Activated T-helper 1 cell treated with anti-CD3 and anti-CD28 coated beads, Interleukin-12 subunit alpha, Interleukin-12 subunit beta, Interleukin-2, Interleukin-4 antibody, amounts not matched to agents 30 ng/mL and 10 ng/mL and 1 ng/mL, durations not matched to agents 14 hours and 24 hours and 36 hours (primary cell): Measurements from ENCODE around the gene SBDS. TPM values are rescaled to one million over a fixed set of nuclear protein-coding genes. Genes with fewer than 3 reads are reported as not detected.

Experiments used
- DNase-seq: peaks from one replicate; pipeline ENCODE4 v3.0.0; 2021; ENCODE audit warnings: low spot score
- H3K27ac Mint-ChIP-seq: one replicate; pipeline ENCODE4 v1.8.0; 2021; ENCODE audit warnings: mild to moderate bottlenecking, mixed read lengths
- H3K27me3 Mint-ChIP-seq: one replicate; pipeline ENCODE4 v1.8.0; 2022; ENCODE audit warnings: mild to moderate bottlenecking, moderate library complexity, mixed read lengths; ENCODE audit not compliant: insufficient read depth
- H3K36me3 Mint-ChIP-seq: one replicate; pipeline ENCODE4 v1.8.0; 2021; ENCODE audit warnings: low read depth, mixed read lengths
- H3K4me1 Mint-ChIP-seq: one replicate; pipeline ENCODE4 v1.8.0; 2021; ENCODE audit warnings: low read depth, mixed read lengths
- H3K4me3 Mint-ChIP-seq: one replicate; pipeline ENCODE4 v1.8.0; 2021; ENCODE audit warnings: mild to moderate bottlenecking, moderate library complexity, mixed read lengths
- H3K9me3 Mint-ChIP-seq: one replicate; pipeline ENCODE4 v1.8.0; 2021; ENCODE audit warnings: mixed read lengths
- intact Hi-C: fragments of 100-400 bp; cut with micrococcal nuclease; formaldehyde crosslinking; loops from one replicate; pipeline ENCODE4 v1.15.1; 2024
- total RNA-seq: library from RNA; stranded (reverse); gene quantifications from 2 replicates; pipeline ENCODE4 v1.2.3, GENCODE V29; 2022

SBDS gene
- total RNA-seq, 1 donor from 2014 or later, result 68.5 TPM

GRCh38 chr7:66950311-66950710, 45.1 kb downstream of the SBDS start:
- no peaks in the 10 kb centered on the region for H3K9me3 Mint-ChIP-seq
- peaks cover 33% of the 10 kb centered on the region for H3K36me3 Mint-ChIP-seq
- no peaks in the 10 kb centered on the region for H3K27me3 Mint-ChIP-seq
- no peak overlapping the region for H3K4me3 Mint-ChIP-seq
- intact Hi-C loops, result no loop called here
- no peaks in the 10 kb centered on the region for H3K4me1 Mint-ChIP-seq
- no peak for DNase-seq
- H3K27ac Mint-ChIP-seq, result no peak overlapping the region

GRCh38 chr7:66948480-66949109, 46.8 kb downstream of the SBDS start:
- no peaks in the 10 kb centered on the region for H3K9me3 Mint-ChIP-seq
- H3K27me3 Mint-ChIP-seq, result no peaks in the 10 kb centered on the region
- intact Hi-C loops, result no loop called here
- H3K4me1 Mint-ChIP-seq, result no peaks in the 10 kb centered on the region
- no peak for DNase-seq
- H3K27ac Mint-ChIP-seq, result no peak overlapping the region
- peaks cover 38% of the 10 kb centered on the region for H3K36me3 Mint-ChIP-seq
- H3K4me3 Mint-ChIP-seq, result no peak overlapping the region

- intact Hi-C loops, result no loop called here
- Mint-ChIP-seq H3K4me3 (no peak overlapping the region), H3K4me1 (no peaks in the 10 kb centered on the region)
Observed at GRCh38 chr7:66946545-66946944, 48.8 kb downstream of the SBDS start.

GRCh38 chr7:66939325-66939724, 56.1 kb downstream of the SBDS start:
- H3K36me3 Mint-ChIP-seq, result peaks cover 28% of the 10 kb centered on the region
- intact Hi-C loops, result no loop called here
- no peak overlapping the region for H3K4me3 Mint-ChIP-seq
- peak overlapping the region; percentile 15 for H3K27ac Mint-ChIP-seq
- H3K27me3 Mint-ChIP-seq, result no peaks in the 10 kb centered on the region
- no peak for DNase-seq
- no peaks in the 10 kb centered on the region for H3K9me3 Mint-ChIP-seq
- peaks cover 33% of the 10 kb centered on the region for H3K4me1 Mint-ChIP-seq

More at GRCh38 chr7:66946545-66946944, 48.8 kb downstream of the SBDS start:
- Mint-ChIP-seq H3K36me3 (peaks cover 37% of the 10 kb centered on the region), H3K9me3 (no peaks in the 10 kb centered on the region), H3K27me3 (no peaks in the 10 kb centered on the region), H3K27ac (no peak overlapping the region)
- DNase-seq, result no peak

- intact Hi-C loops, result no loop called here
- Mint-ChIP-seq H3K36me3 (peaks cover 31% of the 10 kb centered on the region), H3K27ac (no peak overlapping the region), H3K4me3 (no peak overlapping the region), H3K4me1 (peaks cover 42% of the 10 kb centered on the region), H3K9me3 (no peaks in the 10 kb centered on the region), H3K27me3 (no peaks in the 10 kb centered on the region)
- no peak for DNase-seq
Observed at GRCh38 chr7:66937940-66938339, 57.4 kb downstream of the SBDS start.

Other genes starting within 250 kb of the SBDS start
- 83.6 and 95.6 TPM in 2 replicates for gene TMEM248, start 74.4 kb downstream of the SBDS start, total RNA-seq
- gene TYW1, start 1.2 kb upstream of the SBDS start, total RNA-seq, result 21.4 and 22.4 TPM in 2 replicates